H1 (cell line): ENCODE results near the gene CLCA4.

Experiments used
- CBX5 ChIP-seq: fragments of 300-800, 300-1000 bp; sonication (generic); IDR thresholded peaks from 2 replicates; pipeline ENCODE4 v1.7.1; 2016; ENCODE audit warnings: antibody characterized with exemption, low read length, low read depth
- EGR1 ChIP-seq: IDR thresholded peaks from 2 replicates; pipeline ENCODE4 v1.6.1; 2011; ENCODE audit warnings: low read depth, low read length, borderline replicate concordance
- NRF1 ChIP-seq: IDR thresholded peaks from 2 replicates; pipeline ENCODE4 v1.6.1; 2011; ENCODE audit warnings: mild to moderate bottlenecking, low read depth, low read length, improper control_type of control experiment
- POLR2A ChIP-seq, 2 experiments: IDR thresholded peaks; 1 replicate in 1 of 2; 2 replicates in 1 of 2; pipeline ENCODE4 v1.6.1; 2011; ENCODE audit warnings: low read depth in 2 of 2, low read length in 2 of 2, mild to moderate bottlenecking in 2 of 2; ENCODE audit errors: control extremely low read depth in 1 of 2
- POLR2AphosphoS5 ChIP-seq: IDR thresholded peaks from 2 replicates; pipeline ENCODE4 v1.6.1; 2011; ENCODE audit warnings: low read depth, low read length
- RFX5 ChIP-seq: IDR thresholded peaks from 2 replicates; pipeline ENCODE4 v1.6.1; 2011; ENCODE audit warnings: low read depth, low read length, improper control_type of control experiment, borderline replicate concordance
- SUZ12 ChIP-seq: fragments of 200-600 bp; sonication (generic); IDR thresholded peaks from 2 replicates; pipeline ENCODE4 v1.6.1; 2012; ENCODE audit warnings: mild to moderate bottlenecking, inconsistent platforms, low read length, moderate library complexity, mixed read lengths
- TAF1 ChIP-seq: IDR thresholded peaks from 2 replicates; pipeline ENCODE4 v1.6.1; 2011; ENCODE audit warnings: mild to moderate bottlenecking, low read depth, low read length
- TF ChIP-seq, protein P1 (sequence below), 3 experiments: IDR thresholded peaks; 1 replicate in 2 of 3; 2 replicates in 1 of 3; pipeline versions ENCODE4 v1.5.1 to v1.6.1; 2011; ENCODE audit warnings: low read length in 3 of 3, mild to moderate bottlenecking in 3 of 3, inconsistent platforms in 2 of 3, low read depth in 1 of 3, moderate library complexity in 1 of 3; ENCODE audit not compliant: insufficient read depth in 1 of 3; ENCODE audit errors: control extremely low read depth in 1 of 3
- TF ChIP-seq, protein P2 (sequence below): IDR thresholded peaks from 2 replicates; pipeline ENCODE4 v1.6.1; 2011; ENCODE audit warnings: low read length, improper control_type of control experiment

DNA sequence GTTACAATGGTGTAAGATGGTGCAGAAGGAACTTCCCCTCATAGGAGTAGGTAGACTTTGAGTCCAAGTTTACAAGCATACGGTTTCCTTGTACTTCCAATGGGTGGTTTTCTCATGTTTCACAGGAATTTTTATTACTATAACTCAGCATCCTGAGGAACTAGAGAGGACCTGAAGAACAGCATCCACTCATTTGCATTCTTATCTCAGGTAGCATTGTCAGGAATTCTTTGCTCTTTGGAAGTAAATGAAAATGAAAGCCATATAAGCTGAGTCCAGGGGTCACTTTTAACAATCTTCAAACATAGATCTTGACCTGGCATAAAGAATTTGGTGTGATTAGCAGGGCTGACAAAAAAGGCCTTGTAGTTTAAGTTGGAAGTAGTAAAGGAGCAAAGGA, 34.4 kb downstream of the CLCA4 start:
- TF ChIP-seq POLR2AphosphoS5 (no peak), CBX5 (no peak), EGR1 (no peak), RFX5 (no peak), NRF1 (no peak), TAF1 (no peak), POLR2A (IDR thresholded peaks at IDR 0.05; ENCODE audit: control extremely low read depth in 1 of 2, low read depth in 2 of 2, low read length in 2 of 2) (no peak), SUZ12 (no peak)
- TF ChIP-seq, protein P1, sequence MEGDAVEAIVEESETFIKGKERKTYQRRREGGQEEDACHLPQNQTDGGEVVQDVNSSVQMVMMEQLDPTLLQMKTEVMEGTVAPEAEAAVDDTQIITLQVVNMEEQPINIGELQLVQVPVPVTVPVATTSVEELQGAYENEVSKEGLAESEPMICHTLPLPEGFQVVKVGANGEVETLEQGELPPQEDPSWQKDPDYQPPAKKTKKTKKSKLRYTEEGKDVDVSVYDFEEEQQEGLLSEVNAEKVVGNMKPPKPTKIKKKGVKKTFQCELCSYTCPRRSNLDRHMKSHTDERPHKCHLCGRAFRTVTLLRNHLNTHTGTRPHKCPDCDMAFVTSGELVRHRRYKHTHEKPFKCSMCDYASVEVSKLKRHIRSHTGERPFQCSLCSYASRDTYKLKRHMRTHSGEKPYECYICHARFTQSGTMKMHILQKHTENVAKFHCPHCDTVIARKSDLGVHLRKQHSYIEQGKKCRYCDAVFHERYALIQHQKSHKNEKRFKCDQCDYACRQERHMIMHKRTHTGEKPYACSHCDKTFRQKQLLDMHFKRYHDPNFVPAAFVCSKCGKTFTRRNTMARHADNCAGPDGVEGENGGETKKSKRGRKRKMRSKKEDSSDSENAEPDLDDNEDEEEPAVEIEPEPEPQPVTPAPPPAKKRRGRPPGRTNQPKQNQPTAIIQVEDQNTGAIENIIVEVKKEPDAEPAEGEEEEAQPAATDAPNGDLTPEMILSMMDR (IDR thresholded peaks at IDR 0.05; ENCODE audit: control extremely low read depth in 1 of 3, insufficient read depth in 1 of 3, low read depth in 1 of 3, low read length in 3 of 3) = no peak
- TF ChIP-seq, protein P2, sequence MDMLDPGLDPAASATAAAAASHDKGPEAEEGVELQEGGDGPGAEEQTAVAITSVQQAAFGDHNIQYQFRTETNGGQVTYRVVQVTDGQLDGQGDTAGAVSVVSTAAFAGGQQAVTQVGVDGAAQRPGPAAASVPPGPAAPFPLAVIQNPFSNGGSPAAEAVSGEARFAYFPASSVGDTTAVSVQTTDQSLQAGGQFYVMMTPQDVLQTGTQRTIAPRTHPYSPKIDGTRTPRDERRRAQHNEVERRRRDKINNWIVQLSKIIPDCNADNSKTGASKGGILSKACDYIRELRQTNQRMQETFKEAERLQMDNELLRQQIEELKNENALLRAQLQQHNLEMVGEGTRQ = no peak
